Endothelial cell of hepatic sinusoid (primary cell): ENCODE results near the gene CARS2.
"Not testable (repeated sequence)": the region's sequence is repeated elsewhere in the genome, so short reads cannot be mapped to it uniquely, and the experiment has no call there.

Experiments used
- in situ Hi-C: cut with HindIII; loops from 2 replicates; pipeline ENCODE4 v1.10.0; 2017; ENCODE audit warnings: low sequenced_read_pairs

The CARS2 gene

DNA sequence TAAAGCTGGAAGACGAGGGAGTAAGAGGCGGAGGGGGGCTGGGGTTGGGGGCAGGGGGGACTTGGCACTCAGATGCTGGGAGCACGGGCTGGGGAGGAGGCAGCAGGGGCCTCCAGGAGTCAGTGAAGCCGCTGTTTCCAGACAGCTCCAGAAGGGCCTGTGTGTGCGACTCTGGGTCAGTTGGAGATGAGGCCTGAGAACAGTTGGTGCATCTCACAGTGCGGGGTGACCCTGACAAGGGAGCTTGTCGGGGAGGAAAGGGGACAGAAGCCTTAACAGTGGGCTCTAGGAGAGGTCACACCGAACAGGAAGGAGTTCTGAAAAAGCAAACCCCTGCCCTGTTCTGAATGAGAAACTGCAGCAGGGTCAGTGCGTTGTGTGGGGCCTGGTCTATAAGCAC, 79.4 kb downstream of the CARS2 start:
- in situ Hi-C loops: no loop called here

DNA sequence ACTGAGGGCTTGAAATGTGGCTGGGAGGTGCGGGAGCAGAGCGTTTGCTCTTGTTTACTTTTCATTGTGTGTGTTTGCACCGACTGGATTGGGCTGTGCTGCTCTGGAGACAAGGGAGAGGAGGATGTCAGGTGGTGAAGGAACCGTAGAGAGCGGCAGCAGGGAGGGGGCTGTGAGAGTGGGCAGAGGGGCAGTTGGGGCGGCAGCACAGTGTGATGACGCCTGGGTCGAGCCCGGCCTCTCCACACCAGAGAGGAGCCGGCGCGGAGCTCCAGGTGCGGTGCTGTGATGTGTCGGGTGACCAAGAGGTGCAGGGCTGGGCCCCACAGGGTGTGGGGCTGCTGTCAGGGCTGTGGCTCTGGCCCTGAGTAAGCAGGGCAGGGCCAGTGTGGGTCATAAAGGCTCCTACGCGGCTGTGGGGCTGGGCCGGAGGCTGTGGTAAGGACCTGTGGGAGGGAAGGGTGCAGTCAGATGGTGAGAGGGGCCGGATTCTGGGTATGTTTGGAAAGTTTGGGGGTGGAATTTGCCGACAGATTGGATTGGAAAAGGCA, 80.1 kb downstream of the CARS2 start:
- in situ Hi-C loops: no loop called here

DNA sequence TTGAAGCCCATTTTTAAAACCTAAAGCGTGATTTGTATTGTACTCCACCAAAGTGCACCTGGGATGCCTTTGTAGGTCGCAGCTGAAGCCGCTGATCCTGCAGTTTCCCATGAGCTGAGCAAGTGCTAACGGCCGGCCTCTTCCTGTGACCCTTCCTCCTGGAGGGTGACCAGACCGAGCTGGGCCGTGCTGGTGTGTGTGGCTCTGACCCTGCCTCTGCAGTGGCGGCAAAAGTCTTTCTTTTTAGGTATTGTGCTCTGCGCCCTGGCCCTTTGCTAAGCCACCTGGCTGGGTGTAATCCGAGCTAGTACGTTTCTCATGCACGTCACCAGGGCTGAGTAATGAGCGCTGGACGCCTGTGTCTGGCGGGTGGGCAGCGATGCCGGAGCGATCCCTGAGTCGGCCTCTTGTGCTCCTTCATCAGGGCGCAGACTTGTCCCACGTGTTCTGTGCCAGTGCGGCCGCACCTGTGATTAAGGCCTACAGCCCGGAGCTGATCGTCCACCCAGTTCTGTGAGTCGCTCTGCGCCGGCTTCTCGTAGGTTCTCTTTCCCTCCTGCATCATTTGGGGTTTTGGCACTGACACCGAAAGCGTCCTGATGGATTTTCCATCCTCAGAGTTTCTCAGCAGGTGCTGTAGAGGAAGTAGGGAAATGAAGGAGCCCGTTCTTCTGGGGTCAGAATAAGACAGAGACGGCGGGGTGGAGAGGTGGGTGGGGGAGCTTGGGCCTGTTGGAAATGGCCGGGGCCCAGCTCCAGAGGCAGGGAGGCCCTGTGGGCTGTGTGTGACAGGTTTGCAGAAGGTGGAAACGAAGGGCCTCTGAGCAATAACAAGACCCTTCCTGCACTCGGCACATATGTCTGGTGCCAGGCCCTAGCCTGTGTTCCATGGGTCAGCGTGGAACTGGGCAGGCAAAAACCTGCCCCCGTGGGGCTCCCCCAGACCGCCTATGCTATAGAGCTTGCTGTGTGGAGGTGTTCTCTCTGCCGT, 80.9 kb downstream of the CARS2 start:
- in situ Hi-C loops: no loop called here

DNA sequence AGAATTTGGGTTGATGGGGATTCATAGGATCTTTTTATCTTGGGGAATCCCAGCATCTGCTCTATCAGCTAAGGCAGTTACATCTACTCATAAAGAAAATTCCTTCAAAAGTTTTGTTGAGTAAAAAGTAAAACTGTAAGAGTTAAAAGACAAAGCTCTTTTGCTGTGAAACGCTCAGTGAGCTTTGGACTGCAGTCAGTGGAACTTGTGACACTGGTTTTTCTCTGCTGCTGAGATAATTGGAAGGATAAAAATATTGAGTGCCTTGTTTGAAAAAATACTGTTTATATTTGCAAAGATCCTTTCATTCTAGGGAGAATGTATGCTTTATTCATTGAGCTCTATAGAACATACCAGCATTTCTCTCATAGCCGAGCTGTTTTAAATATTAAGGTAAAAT, 85.3 kb downstream of the CARS2 start:
- in situ Hi-C loops: no loop called here

DNA sequence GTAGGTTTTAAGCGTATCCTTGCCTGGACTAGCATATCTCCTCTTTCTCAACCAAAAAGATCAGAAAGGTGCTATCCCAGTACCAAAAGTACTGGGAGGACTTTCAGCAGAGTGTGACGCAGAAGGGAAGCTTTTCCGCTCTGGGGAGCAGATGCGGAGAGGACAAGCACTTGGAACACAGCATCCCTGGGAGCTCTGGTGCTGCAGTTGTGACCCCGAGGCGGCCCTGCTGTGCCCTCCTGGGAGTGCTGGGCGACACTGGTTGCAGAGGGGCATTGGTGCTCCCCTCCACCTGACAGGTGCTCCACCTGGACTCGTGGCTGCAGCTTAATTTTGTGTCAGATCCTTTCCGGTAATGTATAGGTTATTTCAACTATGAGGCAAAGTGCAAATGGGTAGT, 87.1 kb downstream of the CARS2 start:
- in situ Hi-C loops: no loop called here

DNA sequence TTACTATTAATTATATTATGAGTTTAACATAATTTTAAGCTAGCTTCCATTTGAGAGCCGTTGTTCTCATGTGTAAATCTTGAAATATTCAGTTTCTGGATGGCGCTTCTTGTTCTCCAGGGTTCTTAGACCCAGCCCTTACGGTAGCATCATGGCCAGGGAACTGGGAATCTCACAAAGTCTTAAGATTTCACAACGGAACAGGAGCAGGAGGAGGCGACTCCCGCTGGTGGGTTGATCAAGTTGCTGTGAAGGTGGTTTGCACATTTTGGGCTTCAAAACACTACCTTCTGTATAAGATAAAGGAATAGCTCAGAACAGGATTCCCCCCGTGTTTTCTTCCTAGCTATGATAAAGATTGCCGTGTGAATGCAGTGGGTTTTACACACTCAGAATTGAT, 87.7 kb downstream of the CARS2 start:
- in situ Hi-C loops: no loop called here

DNA sequence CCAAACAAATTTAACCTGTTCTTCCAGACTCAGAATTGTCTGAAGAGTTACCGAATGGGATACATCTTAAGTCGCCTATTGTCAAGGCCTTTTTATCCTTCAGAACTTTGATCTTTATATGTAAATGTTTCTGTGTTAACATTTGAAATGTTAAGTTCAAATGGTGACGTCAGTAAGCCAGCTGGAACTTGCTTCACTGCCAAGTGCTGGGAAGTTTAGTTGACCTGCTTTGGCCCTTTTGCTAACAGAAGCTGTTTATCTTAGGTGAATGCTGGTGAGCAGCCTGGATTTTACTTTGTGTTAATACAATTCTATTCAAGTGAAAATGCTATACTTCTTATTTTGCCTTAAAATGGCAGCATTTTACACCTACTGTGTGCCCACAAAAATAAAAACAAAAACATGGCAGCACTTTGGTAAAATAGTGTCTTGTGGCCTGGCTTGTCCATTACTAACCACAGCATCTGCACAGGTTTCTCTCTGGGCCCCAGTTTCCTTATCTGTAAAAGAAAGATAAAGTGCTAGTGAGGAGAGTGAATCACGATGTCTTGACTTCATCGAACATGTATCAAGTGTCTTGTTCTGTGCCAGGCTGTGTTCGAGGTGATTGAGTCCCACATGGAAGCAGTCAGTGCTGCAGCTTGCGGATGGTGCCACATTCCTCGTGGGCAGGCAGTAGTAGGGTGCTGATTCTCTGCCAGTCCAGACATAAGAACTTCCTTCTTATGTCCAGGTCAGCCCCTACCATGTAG, 88.4 kb downstream of the CARS2 start:
- in situ Hi-C loops: no loop called here

DNA sequence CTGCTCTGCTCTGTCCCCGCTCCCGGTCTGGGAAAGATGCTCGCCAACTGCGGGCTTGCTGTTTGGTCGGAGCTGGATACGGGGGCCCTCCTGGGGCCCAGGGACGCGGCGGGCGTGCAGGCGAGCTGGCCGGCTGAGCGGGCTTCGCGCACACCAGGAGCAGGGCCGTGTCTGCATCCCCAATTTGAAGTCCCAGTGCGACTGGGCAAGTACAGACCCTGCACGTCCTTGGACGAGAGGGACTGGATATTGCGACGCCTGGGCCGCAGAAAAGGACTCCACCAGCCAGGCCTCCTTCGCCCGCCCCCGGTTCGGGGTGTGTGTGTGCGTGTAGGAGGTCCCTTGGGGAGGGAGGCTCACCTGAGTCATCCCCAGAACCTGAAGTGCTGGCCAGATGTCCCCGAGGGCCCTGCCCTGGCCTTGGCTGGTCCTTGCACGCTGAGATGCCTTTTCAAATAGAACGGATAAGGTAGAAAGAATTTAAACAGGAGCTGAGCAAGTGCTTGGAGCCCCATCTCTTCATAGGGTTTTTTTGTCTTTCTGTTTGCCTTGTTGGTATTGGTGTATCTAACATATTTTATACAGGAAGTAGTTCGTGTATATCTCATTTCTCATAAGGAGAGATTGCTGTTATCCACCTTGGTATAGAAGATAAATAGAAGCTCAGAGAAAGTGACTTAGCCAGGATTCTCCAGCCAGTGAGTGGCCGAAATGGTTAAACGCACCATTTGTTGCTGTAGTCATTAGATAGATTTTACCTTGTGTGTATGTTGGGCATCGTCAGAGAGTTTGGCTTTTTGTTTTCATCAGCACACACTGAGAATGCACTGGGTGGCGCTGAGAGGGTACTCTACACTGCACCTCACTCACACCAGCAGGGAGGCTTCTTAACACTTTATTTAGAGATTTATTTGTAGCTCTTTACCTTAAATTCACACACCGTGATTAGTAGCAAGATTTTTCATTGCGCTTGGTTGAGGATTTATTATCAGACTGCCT, 89.5 kb downstream of the CARS2 start:
- in situ Hi-C loops: no loop called here

DNA sequence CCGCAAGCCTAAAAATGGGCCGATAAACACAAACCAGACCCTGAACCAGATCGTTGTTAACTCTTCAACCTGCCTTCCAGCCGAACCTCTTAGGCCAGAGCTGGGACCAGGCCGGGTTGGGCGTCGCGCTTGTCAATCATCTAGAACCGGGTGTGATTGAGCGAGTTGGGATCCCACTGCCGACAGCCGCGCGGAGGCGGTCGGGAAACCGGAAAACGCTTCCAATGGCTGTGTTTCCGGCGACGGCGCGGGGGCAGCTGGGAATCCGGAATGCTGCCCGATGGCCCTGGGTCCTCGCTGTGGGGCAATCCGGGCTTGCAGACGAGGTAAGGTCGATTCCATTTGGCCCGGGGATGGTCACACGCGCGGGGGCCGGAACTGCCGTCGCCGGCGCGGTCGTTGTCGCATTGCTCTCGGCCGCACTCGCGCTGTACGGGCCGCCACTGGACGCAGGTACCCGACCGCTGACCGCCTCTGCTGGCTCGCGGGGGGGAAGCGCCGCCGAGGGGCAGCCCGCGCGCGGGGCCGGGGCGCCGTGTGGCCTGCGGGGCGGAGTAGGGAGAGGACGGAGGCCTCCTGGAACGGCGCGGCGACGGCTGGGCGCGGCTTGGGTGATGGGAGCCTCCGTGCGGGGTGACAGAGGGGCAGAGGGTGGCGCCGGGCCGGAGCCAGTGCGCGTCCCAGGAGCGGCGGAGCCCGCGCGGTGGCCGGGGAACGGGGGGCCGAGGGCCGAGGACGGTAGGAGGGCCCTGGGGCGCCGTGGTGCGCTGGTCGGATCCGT, 90.4 kb downstream of the CARS2 start, which contains the start of gene NAXD:
TSS of gene NAXD (plus strand) at position 224 of the 781 bp plus-strand sequence. CDS start at position 281, 57 bp downstream.
- in situ Hi-C loops: no loop called here

DNA sequence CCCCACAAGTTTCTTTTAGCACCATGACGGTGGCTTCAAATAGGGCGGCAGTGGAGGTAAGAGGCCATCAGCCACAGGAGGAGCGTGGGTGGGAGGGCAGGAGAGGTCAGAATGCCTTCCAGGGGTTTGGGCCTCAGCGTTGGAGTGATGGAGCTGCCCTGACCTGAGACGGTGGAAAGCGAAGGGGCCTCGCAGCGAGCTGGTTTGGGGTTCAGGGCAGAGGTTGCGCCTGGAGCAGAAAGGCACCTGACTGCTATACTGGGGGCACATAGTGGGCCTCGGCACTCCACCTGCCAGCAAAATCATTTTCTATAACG, 91.0 kb downstream of the CARS2 start:
- in situ Hi-C loops: no loop called here

DNA sequence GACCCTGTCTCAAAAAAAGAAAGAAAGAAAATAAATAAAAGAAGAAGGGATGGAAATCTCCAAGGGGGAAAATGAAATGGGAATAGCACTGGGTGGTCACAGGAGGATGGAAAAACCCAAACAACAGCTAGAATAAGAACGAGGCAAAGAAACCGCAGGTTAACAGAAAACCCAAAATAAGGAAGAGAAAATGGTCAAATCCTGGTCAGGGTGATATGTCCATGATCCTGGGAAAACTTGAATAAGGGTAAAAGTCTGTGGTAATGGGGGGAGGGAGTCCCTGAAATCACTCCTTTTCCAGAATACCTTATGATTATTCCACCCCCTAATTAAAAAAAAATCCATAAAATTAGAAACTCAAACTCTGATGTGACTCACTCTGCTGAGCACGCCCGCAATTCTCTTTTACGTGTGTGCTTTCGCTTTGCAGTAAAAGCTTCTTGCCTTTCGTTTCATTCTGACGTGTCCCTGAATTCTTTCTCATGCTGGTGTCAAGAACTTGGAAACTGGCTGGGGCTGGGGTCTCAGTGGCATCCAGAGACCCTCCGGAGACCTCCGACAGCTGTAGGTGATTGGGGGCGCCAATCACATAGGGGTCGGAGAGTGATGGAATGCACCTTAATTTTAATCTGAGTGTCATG, 94.8 kb downstream of the CARS2 start:
- in situ Hi-C loops: loop anchor here (5.0 kb wide), 1 partner anchor 201 kb away; no protein-coding TSS in a partner anchor

DNA sequence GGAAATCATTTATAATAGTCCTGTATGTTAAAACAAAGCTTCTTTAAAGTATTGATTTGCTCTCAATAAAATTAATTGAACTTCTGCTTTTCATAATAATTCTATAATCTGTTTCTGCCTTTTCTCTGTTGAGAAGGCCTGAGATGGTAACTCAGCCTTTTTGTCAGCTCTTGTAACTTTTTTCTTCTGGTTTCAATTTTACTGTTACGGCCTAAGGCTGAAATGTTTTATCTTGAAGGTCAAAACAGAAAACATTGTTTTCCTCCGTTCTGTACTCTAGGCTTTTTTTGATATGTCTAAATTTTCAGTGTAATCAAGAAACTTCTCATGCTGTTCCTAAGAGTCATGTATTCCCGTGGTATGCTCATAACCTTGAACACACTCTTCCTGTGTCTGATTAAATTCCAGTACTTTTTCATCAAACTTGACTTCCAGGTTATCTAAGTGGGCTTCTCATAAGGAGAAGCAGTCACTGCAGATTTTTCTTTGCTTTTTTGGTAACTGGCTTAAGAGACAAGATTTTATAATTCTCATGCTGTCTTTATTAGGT, 98.2 kb downstream of the CARS2 start:
- in situ Hi-C loops: no loop called here

DNA sequence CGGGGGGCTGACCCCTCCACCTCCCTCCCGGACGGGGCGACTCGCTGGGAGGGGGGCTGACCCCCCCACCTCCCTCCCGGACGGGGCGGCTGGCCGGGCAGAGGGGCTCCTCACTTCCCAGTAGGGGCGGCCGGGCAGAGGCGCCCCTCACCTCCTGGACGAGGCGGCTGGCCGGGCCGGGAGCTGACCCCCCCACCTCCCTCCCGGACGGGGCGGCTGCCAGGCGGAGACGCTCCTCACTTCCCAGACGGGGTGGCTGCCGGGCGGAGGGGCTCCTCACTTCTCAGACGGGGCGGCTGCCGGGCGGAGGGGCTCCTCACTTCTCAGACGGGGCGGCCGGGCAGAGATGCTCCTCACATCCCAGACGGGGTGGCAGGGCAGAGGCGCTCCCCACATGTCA, 99.6 kb downstream of the CARS2 start:
- in situ Hi-C loops: not testable (repeated sequence)

DNA sequence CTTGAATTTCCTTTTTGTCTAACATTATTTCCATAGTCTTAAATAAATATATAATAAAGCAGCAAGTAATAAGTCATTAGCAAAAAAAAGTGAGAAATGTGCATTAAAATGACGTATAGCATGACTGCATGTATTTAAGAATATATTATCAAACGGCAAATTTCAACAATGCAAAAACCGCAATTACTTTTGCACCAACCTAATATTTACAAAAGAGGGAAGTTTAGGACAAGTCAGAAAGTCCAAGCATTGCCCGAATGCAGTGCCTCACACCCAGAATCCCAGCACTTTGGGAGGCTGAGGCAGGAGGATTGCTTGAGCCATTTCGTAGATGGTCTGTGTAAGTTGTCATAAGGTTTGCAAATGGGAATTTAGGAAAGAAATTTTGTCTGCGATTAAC, 100.8 kb downstream of the CARS2 start:
- in situ Hi-C loops: no loop called here

DNA sequence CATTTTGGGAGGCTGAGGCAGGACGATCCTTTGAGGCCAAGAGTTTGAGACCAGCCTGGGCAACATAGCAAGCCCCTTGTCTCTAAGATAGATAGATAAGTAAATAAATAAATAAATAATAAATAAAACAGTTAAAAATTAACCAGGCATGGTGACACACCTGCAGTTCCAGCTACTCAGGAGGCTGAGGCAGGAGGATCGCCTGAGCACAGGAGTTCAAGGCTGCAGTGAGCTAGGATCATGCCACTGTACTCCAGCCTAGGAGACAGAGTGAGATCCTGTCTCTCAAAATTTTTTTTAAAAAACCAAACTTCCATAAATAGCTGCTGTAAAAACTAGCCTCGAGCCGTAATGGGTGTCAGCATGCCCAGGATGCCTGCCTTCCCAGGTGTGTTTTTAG, 104.9 kb downstream of the CARS2 start:
- in situ Hi-C loops: no loop called here

DNA sequence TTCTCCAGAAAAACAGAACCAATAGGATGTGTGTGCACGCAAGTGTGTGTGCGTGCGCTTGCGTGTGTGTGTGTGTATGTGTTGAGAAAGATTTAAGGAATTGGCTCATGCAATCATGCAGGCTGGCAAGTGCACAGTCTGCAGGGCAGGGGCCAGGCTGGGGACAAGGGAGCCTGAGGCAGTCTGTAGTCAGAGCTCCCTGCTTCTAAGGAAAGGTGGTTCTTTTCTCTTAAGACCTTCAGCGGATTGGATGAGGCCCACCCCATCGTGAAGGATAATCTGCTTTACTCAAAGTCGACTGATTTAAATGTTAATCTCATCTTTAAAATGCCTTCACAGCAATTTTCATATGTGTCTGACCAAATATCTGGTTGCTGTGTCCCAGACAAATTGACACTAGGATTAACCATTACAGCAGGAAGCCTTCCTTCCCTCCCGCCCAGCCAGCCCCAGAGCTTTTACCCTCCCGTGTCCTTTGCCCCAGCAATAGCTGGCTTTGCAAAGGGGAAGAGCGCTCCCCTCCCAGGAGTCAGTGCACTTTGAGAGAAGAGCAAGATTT, 105.6 kb downstream of the CARS2 start:
- in situ Hi-C loops: no loop called here

DNA sequence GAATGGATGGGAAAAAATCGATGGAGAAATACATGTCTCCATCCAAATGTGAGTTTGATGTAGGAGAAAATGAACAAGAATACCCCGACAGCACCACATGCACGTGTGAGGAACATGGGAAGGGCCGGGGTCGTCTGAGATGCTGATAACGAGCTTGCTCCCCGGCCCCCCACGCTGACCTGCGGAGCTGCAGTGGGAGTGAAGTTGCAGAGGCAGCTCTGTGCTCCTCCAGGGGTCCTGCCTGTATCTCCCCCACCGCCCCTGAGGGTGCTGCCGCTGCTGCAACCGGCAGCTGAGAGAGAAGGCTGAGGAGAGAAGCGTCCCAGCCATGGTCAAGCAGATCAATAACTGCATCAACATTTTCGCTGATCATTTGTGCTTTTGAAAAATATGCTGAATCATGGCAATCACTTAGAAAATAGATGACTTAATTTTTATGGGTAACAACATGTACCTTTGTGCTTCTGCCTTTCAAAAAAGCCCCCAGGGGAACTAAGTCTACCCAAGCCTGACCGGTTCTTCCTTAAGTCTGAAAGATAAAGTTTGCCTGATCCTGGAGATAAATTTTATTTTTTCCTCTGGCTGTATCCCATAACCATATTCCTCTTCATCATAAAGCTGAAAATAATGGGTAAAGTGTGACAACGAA, 108.8 kb downstream of the CARS2 start:
- in situ Hi-C loops: no loop called here
